HG02973 (cell line): Measurements from ENCODE around the gene RCL1.

Source experiments
- ATAC-seq: cut with Tn5 transposase; IDR thresholded peaks from one replicate; pipeline ENCODE4 v1.9.1; 2021; ENCODE audit warnings: moderate library complexity; ENCODE audit not compliant: unreplicated experiment

The RCL1 gene

GRCh38 chr9:4839470-4839912, 46.7 kb downstream of the RCL1 start:
- ATAC-seq: no peak

GRCh38 chr9:4840018-4840417, 47.3 kb downstream of the RCL1 start:
- ATAC-seq: no peak

GRCh38 chr9:4842213-4842612, 49.5 kb downstream of the RCL1 start:
- no peak for ATAC-seq

GRCh38 chr9:4842734-4843133, 50.0 kb downstream of the RCL1 start:
- ATAC-seq: no peak

GRCh38 chr9:4844056-4844838, 51.5 kb downstream of the RCL1 start:
- no peak for ATAC-seq

- no peak for ATAC-seq
These were observed 56.6 kb downstream of the RCL1 start for GRCh38 chr9:4849369-4849768.

GRCh38 chr9:4850603-4851310, 58.0 kb downstream of the RCL1 start:
- no peak for ATAC-seq

GRCh38 chr9:4852419-4852818, 59.7 kb downstream of the RCL1 start:
- ATAC-seq: no peak

GRCh38 chr9:4854265-4854590, 61.5 kb downstream of the RCL1 start:
- ATAC-seq: no peak

- no peak for ATAC-seq
These were observed 63.1 kb downstream of the RCL1 start for GRCh38 chr9:4855841-4856240.

- no peak for ATAC-seq
These were observed 64.5 kb downstream of the RCL1 start for GRCh38 chr9:4857163-4857810.

- ATAC-seq: no peak
These were observed 66.3 kb downstream of the RCL1 start for GRCh38 chr9:4859035-4859434.

GRCh38 chr9:4860383-4860782, 67.6 kb downstream of the RCL1 start:
- ATAC-seq: no peak

GRCh38 chr9:4861145-4861544, 68.4 kb downstream of the RCL1 start:
- ATAC-seq: no peak

GRCh38 chr9:4861736-4862451, 69.2 kb downstream of the RCL1 start:
- no peak for ATAC-seq

- ATAC-seq: no peak
These were observed 69.9 kb downstream of the RCL1 start for GRCh38 chr9:4862506-4863250.

GRCh38 chr9:4864234-4864661, 71.5 kb downstream of the RCL1 start:
- no peak for ATAC-seq

GRCh38 chr9:4864698-4865097, 72.0 kb downstream of the RCL1 start:
- ATAC-seq: no peak

- ATAC-seq: no peak
These were observed 72.9 kb downstream of the RCL1 start for GRCh38 chr9:4865681-4866080.

GRCh38 chr9:4866239-4866969, 73.7 kb downstream of the RCL1 start:
- ATAC-seq: no peak
